AG10803 (cell line): ENCODE measurements around the gene DLG2.

Experiments used
- DNase-seq: peaks from one replicate; pipeline ENCODE4 v3.0.0; 2010; ENCODE audit warnings: low read depth
- H3K4me3 ChIP-seq: 2 replicates; pipeline ENCODE4 v1.5.1; 2011; ENCODE audit warnings: mild to moderate bottlenecking, low read length, control low read depth
- TF ChIP-seq, protein P1 (sequence below): conservative IDR thresholded peaks from 2 replicates; pipeline ENCODE4 v1.5.1; 2011; ENCODE audit warnings: mild to moderate bottlenecking, low read length, control low read depth, inconsistent platforms

Gene DLG2

DNA sequence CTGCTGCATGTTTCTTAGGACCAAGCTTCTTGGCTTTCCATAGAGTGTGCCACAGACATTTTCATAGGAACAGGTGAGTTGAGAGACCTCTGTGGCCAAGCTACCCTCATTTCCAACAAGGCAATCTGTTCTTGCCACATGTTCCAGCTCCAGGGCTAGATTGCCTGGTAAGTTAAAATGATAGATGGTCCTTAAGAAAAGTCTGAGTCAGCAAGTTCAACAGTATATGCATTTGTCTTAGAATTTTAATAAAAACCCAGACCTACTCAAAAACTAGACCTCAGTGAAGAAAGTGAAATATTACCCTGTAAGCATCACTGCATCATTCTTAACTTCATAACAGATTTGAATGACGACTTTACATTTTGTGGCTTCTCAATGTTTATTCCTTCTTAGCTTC is 1123.6 kb downstream of the DLG2 start:
- DNase-seq: no peak
- H3K4me3 ChIP-seq: no peak overlapping the region
- TF ChIP-seq, protein P1, sequence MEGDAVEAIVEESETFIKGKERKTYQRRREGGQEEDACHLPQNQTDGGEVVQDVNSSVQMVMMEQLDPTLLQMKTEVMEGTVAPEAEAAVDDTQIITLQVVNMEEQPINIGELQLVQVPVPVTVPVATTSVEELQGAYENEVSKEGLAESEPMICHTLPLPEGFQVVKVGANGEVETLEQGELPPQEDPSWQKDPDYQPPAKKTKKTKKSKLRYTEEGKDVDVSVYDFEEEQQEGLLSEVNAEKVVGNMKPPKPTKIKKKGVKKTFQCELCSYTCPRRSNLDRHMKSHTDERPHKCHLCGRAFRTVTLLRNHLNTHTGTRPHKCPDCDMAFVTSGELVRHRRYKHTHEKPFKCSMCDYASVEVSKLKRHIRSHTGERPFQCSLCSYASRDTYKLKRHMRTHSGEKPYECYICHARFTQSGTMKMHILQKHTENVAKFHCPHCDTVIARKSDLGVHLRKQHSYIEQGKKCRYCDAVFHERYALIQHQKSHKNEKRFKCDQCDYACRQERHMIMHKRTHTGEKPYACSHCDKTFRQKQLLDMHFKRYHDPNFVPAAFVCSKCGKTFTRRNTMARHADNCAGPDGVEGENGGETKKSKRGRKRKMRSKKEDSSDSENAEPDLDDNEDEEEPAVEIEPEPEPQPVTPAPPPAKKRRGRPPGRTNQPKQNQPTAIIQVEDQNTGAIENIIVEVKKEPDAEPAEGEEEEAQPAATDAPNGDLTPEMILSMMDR: no peak

GRCh38 chr11:84501750-84502149 is 1125.4 kb downstream of the DLG2 start:
- no peak for DNase-seq
- no peak overlapping the region for H3K4me3 ChIP-seq
- TF ChIP-seq, protein P1: no peak

GRCh38 chr11:84497981-84498411 is 1129.1 kb downstream of the DLG2 start:
- peak; percentile 70 for DNase-seq
- H3K4me3 ChIP-seq: no peak overlapping the region
- TF ChIP-seq, protein P1: no peak

DNA sequence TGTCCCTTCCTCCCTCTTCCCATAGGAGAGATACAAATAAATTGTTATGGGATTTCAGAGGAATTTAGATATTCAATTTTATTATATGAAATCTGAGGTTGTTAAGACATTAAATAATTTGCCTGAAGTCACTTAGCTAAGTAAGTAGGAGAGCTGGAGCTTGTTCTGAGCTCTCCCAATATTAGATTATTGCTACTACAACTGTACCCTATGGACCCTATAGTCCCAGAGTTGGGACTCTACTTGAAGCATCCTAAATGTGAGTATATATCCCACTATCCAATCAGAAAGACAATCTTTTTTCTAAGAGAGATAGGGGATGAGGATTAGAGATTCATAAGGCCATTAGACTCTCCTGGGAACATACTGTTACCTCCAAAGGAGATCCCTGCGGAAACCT is 1130.0 kb downstream of the DLG2 start:
- TF ChIP-seq, protein P1: no peak
- no peak for DNase-seq
- no peak overlapping the region for H3K4me3 ChIP-seq

- no peak for DNase-seq
- TF ChIP-seq, protein P1: no peak
- no peak overlapping the region for H3K4me3 ChIP-seq
Observed at GRCh38 chr11:84496122-84496521, 1131.0 kb downstream of the DLG2 start.

- TF ChIP-seq, protein P1: no peak
- no peak for DNase-seq
- no peak overlapping the region for H3K4me3 ChIP-seq
Observed at GRCh38 chr11:84480131-84480530, 1147.0 kb downstream of the DLG2 start.

DNA sequence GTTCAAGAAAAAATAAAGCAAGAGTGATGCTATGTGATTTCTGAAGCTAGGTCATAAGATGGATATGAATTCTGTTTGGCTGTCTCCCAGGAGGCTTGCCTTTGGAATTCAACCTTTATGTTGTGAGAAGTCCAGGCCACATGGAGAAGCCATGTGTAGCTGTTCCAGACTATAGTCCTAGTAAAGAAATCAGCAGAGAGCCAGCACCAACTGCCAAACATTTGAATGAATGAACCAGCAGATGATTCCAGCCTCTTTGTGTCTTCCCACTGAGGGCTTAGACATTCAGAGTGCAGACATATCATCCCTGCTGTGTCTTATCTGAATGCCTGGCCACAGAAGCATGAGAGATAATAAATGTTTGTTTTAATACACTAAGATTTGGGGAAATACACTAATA is 1150.6 kb downstream of the DLG2 start:
- H3K4me3 ChIP-seq: no peak overlapping the region
- DNase-seq: peak; percentile 12
- TF ChIP-seq, protein P1: no peak
